H9 (cell line): ENCODE measurements around the gene AGPAT1. TPM values are rescaled to one million over a fixed set of nuclear protein-coding genes. Genes with fewer than 3 reads are reported as not detected.

ENCODE experiments used
- DNase-seq: peaks from one replicate; pipeline ENCODE4 v3.0.0-alpha.2; 2017
- H2AFZ ChIP-seq: one replicate; pipeline ENCODE4 v1.6.1; 2013; ENCODE audit warnings: mild to moderate bottlenecking, low read length, control low read depth, moderate library complexity
- H2AK5ac ChIP-seq: 2 replicates; pipeline ENCODE4 v1.6.1; 2013; ENCODE audit warnings: low read length, control low read depth, mixed read lengths; ENCODE audit not compliant: insufficient read length
- H2BK120ac ChIP-seq: one replicate; pipeline ENCODE4 v1.6.1; 2013; ENCODE audit warnings: low read depth, mild to moderate bottlenecking, low read length, control low read depth, inconsistent platforms; ENCODE audit not compliant: poor library complexity, severe bottlenecking
- H2BK12ac ChIP-seq: 2 replicates; pipeline ENCODE4 v1.6.1; 2013; ENCODE audit warnings: low read length, control low read depth, mixed read lengths, low read depth; ENCODE audit not compliant: insufficient read length
- H2BK15ac ChIP-seq: 2 replicates; pipeline ENCODE4 v1.6.1; 2013; ENCODE audit warnings: low read depth, low read length, control low read depth
- H2BK20ac ChIP-seq: one replicate; pipeline ENCODE4 v1.6.1; 2013; ENCODE audit warnings: low read depth, mild to moderate bottlenecking, low read length, control low read depth, inconsistent platforms; ENCODE audit not compliant: poor library complexity, severe bottlenecking
- H2BK5ac ChIP-seq: 2 replicates; pipeline ENCODE4 v1.6.1; 2013; ENCODE audit warnings: low read length, control low read depth, mixed read lengths; ENCODE audit not compliant: insufficient read length
- H3K14ac ChIP-seq: 2 replicates; pipeline ENCODE4 v1.6.1; 2013; ENCODE audit warnings: low read length, control low read depth; ENCODE audit not compliant: insufficient read depth
- H3K18ac ChIP-seq: 2 replicates; pipeline ENCODE4 v1.6.1; 2013; ENCODE audit warnings: low read depth, mild to moderate bottlenecking, mixed read lengths, low read length, control low read depth; ENCODE audit not compliant: insufficient read length
- H3K23ac ChIP-seq: 2 replicates; pipeline ENCODE4 v1.6.1; 2013; ENCODE audit warnings: low read length, control low read depth, mixed read lengths, low read depth; ENCODE audit not compliant: insufficient read length
- H3K23me2 ChIP-seq: 2 replicates; pipeline ENCODE4 v1.6.1; 2013; ENCODE audit warnings: low read depth, mild to moderate bottlenecking, mixed read lengths, low read length, control low read depth; ENCODE audit not compliant: insufficient read length, poor library complexity, severe bottlenecking
- H3K27ac ChIP-seq: 2 replicates; pipeline ENCODE4 v1.5.1; 2013; ENCODE audit warnings: low read length, control low read depth, mixed read lengths, low read depth; ENCODE audit not compliant: insufficient read length
- H3K27me3 ChIP-seq: 2 replicates; pipeline ENCODE4 v1.6.1; 2013; ENCODE audit warnings: low read length, control low read depth, inconsistent platforms; ENCODE audit not compliant: insufficient read depth
- H3K4ac ChIP-seq: 2 replicates; pipeline ENCODE4 v1.6.1; 2013; ENCODE audit warnings: low read depth, mild to moderate bottlenecking, control low read depth, inconsistent platforms, low read length, moderate library complexity
- H3K4me1 ChIP-seq: 2 replicates; pipeline ENCODE4 v1.6.1; 2013; ENCODE audit warnings: low read length, control low read depth, inconsistent platforms; ENCODE audit not compliant: insufficient read depth
- H3K4me2 ChIP-seq: 2 replicates; pipeline ENCODE4 v1.6.1; 2013; ENCODE audit warnings: low read length, control low read depth, mixed read lengths; ENCODE audit not compliant: insufficient read length, insufficient read depth
- H3K56ac ChIP-seq: 2 replicates; pipeline ENCODE4 v1.6.1; 2013; ENCODE audit warnings: low read depth, mild to moderate bottlenecking, mixed read lengths, low read length, control low read depth; ENCODE audit not compliant: insufficient read length
- H3K79me1 ChIP-seq: 2 replicates; pipeline ENCODE4 v1.6.1; 2013; ENCODE audit warnings: low read depth, mild to moderate bottlenecking, moderate library complexity, low read length, control low read depth, inconsistent platforms; ENCODE audit not compliant: insufficient read depth, poor library complexity, severe bottlenecking
- H3K79me2 ChIP-seq: 2 replicates; pipeline ENCODE4 v1.6.1; 2013; ENCODE audit warnings: low read length, control low read depth, inconsistent platforms; ENCODE audit not compliant: insufficient read depth
- H3K9ac ChIP-seq: 2 replicates; pipeline ENCODE4 v1.6.1; 2013; ENCODE audit warnings: low read length, control low read depth, mixed read lengths; ENCODE audit not compliant: insufficient read length; ENCODE audit errors: extremely low read depth
- H3K9me3 ChIP-seq: one replicate; pipeline ENCODE4 v1.6.1; 2013; ENCODE audit warnings: low read depth, low read length, inconsistent platforms; ENCODE audit not compliant: control insufficient read depth
- H3T11ph ChIP-seq: one replicate; pipeline ENCODE4 v1.6.1; 2013; ENCODE audit warnings: mild to moderate bottlenecking, low read length, control low read depth, inconsistent platforms
- H4K20me1 ChIP-seq: one replicate; pipeline ENCODE4 v1.6.1; 2013; ENCODE audit not compliant: control insufficient read depth, insufficient read length, insufficient read depth
- H4K5ac ChIP-seq: 2 replicates; pipeline ENCODE4 v1.6.1; 2013; ENCODE audit warnings: low read depth, mild to moderate bottlenecking, mixed read lengths, low read length, control low read depth; ENCODE audit not compliant: insufficient read length
- H4K8ac ChIP-seq: replicated peaks from 2 replicates; pipeline ENCODE4 v1.6.1; 2013; ENCODE audit warnings: low read length, control low read depth, mixed read lengths, low read depth; ENCODE audit not compliant: insufficient read length
- H4K91ac ChIP-seq: 2 replicates; pipeline ENCODE4 v1.6.1; 2013; ENCODE audit warnings: low read depth, mild to moderate bottlenecking, moderate library complexity, mixed read lengths, low read length, control low read depth; ENCODE audit not compliant: insufficient read length
- H3K27ac Mint-ChIP-seq, 3 experiments: 2 replicates in 2 of 3; 3 replicates in 1 of 3; pipeline ENCODE4 v1.8.0; 2020 to 2021; ENCODE audit warnings: mixed read lengths in 3 of 3, mild to moderate bottlenecking in 1 of 3, moderate library complexity in 1 of 3
- H3K27me3 Mint-ChIP-seq: 2 replicates; pipeline ENCODE4 v1.8.0; 2021; ENCODE audit warnings: low read depth, mild to moderate bottlenecking, moderate library complexity, mixed read lengths
- H3K36me3 Mint-ChIP-seq, 3 experiments: 2 replicates in 2 of 3; 3 replicates in 1 of 3; pipeline ENCODE4 v1.8.0; 2020 to 2021; ENCODE audit warnings: low read depth in 3 of 3, mixed read lengths in 3 of 3; ENCODE audit not compliant: insufficient read depth in 1 of 3
- H3K4me1 Mint-ChIP-seq, 2 experiments: 2 replicates each; pipeline ENCODE4 v1.8.0; 2020; ENCODE audit warnings: mixed read lengths in 2 of 2
- H3K4me3 Mint-ChIP-seq, 2 experiments: 2 replicates in 1 of 2; 3 replicates in 1 of 2; pipeline ENCODE4 v1.8.0; 2020 to 2021; ENCODE audit warnings: mild to moderate bottlenecking in 2 of 2, mixed read lengths in 2 of 2, moderate library complexity in 1 of 2
- H3K9me3 Mint-ChIP-seq, 2 experiments: 2 replicates in 1 of 2; 3 replicates in 1 of 2; pipeline ENCODE4 v1.8.0; 2020; ENCODE audit warnings: mild to moderate bottlenecking in 2 of 2, mixed read lengths in 2 of 2, moderate library complexity in 1 of 2
- CTCF ChIP-seq: fragments of 200-600 bp; sonication (generic); conservative IDR thresholded peaks from 3 replicates; pipeline ENCODE4 v1.8.0; 2021; ENCODE audit warnings: antibody characterized with exemption, mild to moderate bottlenecking
- WGBS: extraction: QIAGEN DNeasy Blood & Tissue Kit; methylation state at CpG from one replicate; pipeline ENCODE4 v1.1.7; 2013; ENCODE audit warnings: missing lambda C conversion rate, low lambda C conversion rate, mixed read lengths; ENCODE audit not compliant: insufficient read length; ENCODE audit errors: extremely low coverage; 5-methylcytosine and 5-hydroxymethylcytosine counted together
- total RNA-seq: library from RNA; stranded (reverse); gene quantifications from 2 replicates; pipeline ENCODE4 v1.2.1, GENCODE V29; 2021

AGPAT1 gene
- total RNA-seq, 1 experiment from 2014 or later, result 89.5 TPM

DNA sequence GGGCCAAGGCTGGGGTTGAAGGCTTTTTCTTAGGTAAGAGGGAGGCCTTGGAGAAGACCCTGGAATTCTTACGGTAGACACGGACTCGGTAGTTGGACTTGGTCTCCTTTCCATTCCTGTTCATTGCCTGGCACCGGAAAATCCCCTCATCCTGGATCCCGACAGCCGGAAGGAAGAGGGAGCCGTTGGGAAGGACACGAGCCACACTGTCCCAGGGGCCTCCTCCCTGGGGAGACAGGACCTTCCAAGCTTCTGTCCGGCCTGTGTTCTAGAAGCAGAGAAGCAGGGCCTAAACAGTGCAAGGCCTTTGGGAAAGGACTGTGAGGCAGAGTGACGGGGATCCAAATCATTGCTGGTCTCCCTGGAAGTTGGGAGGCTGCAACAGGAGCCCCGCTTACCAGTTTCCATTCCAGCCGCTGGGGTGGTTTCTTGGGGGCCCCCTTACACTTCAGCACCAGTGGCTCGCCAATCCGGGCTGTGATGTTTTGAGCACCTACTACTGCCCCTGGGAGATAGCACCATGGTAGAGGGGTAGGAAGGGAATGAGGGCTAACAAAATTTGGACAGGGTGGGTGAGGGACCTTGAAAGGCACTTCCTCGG lies 7.7 kb upstream of the AGPAT1 start:
- H3K36me3 Mint-ChIP-seq, result peaks cover 34 to 82% (median 68%) of the 10 kb centered on the region in 3 experiments
- no peak for DNase-seq
- no peak overlapping the region for H2BK15ac ChIP-seq

More for the DNA sequence above, 7.7 kb upstream of the AGPAT1 start:
- peaks cover 4% of the 10 kb centered on the region; the same call in 1 of the 2 replicates for H3K79me2 ChIP-seq
- H3K18ac ChIP-seq, result no peak overlapping the region
- no peak overlapping the region for H2AK5ac ChIP-seq
- no peak overlapping the region for H2AFZ ChIP-seq
- no peak overlapping the region for H4K8ac ChIP-seq
- no peaks in the 10 kb centered on the region for H4K20me1 ChIP-seq
- Mint-ChIP-seq H3K27me3 (no peaks in the 10 kb centered on the region; the same call in 1 of the 2 replicates), H3K27ac (no peak overlapping the region; a peak in 2 of 7 replicates), H3K4me3 (no peak overlapping the region), H3K4me1 (peaks cover 18 to 32% of the 10 kb centered on the region in 2 experiments), H3K9me3 (no peaks in the 10 kb centered on the region; a peak in 1 of 5 replicates)
- no peak overlapping the region for H2BK5ac ChIP-seq
- H3K79me1 ChIP-seq, result no peaks in the 10 kb centered on the region
- no CpG with 5 or more reads among the region's 15 CpGs for WGBS
- H3K27me3 ChIP-seq, result no peaks in the 10 kb centered on the region
- H3K23me2 ChIP-seq, result peaks cover 5% of the 10 kb centered on the region
- no peak overlapping the region for H3K56ac ChIP-seq
- no peak overlapping the region for H3K4me2 ChIP-seq
- no peak for TF ChIP-seq CTCF
- H3K4me1 ChIP-seq, result no peaks in the 10 kb centered on the region
- H4K5ac ChIP-seq, result no peak overlapping the region
- H3K4ac ChIP-seq, result no peak overlapping the region
- no peak overlapping the region for H3K27ac ChIP-seq
- H4K91ac ChIP-seq, result no peak overlapping the region
- no peak overlapping the region for H2BK12ac ChIP-seq
- H3K9me3 ChIP-seq, result no peaks in the 10 kb centered on the region
- H2BK120ac ChIP-seq, result no peak overlapping the region
- H3T11ph ChIP-seq, result no peak overlapping the region
- H3K23ac ChIP-seq, result no peak overlapping the region
- no peak overlapping the region for H3K9ac ChIP-seq
- H2BK20ac ChIP-seq, result no peak overlapping the region
- no peak overlapping the region for H3K14ac ChIP-seq
